HEK293 (cell line): ENCODE measurements around the gene PRR29.

ENCODE experiments used
- CTCF ChIA-PET: fragments of 350-600 bp; formaldehyde crosslinking; extraction: SDS; loops from one replicate; lab custom pipeline; 2021; ENCODE audit warnings: antibody characterized with exemption; lab: Yijun Ruan, JAX
- POLR2A ChIA-PET: fragments of 300-600 bp; formaldehyde crosslinking; extraction: SDS; loops from one replicate; lab custom pipeline; 2020; ENCODE audit warnings: antibody characterized with exemption, inconsistent platforms; lab: Yijun Ruan, JAX
- H3K27ac ChIP-seq: fragments of 200-500 bp; sonication (Bioruptor generic); 2 replicates; pipeline ENCODE4 v1.5.1; 2014; ENCODE audit warnings: low read depth, low read length, control low read depth, inconsistent platforms; ENCODE audit errors: extremely low read depth
- H3K36me3 ChIP-seq, 2 experiments: fragments of 200-500 bp in 1 of 2; sonication (Bioruptor generic) in 1 of 2; 1 replicate in 1 of 2; 2 replicates in 1 of 2; pipeline ENCODE4 v1.5.1; 2014 to 2017; ENCODE audit warnings: inconsistent platforms in 2 of 2, low read length in 2 of 2; ENCODE audit not compliant: control insufficient read depth in 2 of 2, insufficient read depth in 1 of 2
- H3K4me1 ChIP-seq: fragments of 200-500 bp; sonication (Bioruptor generic); 2 replicates; pipeline ENCODE4 v1.5.1; 2014; ENCODE audit warnings: mild to moderate bottlenecking, low read length, inconsistent platforms; ENCODE audit not compliant: control insufficient read depth, insufficient read depth
- H3K4me3 ChIP-seq: 2 replicates; pipeline ENCODE4 v1.5.1; 2011; ENCODE audit warnings: low read depth, mild to moderate bottlenecking, control low read depth, low read length, moderate library complexity
- H3K9me3 ChIP-seq: fragments of 200-500 bp; sonication (Bioruptor generic); 2 replicates; pipeline ENCODE4 v1.5.1; 2014; ENCODE audit warnings: low read depth, low read length, inconsistent platforms; ENCODE audit not compliant: control insufficient read depth, insufficient read depth
- ZFP41 ChIP-seq: fragments of 450-650 bp; formaldehyde crosslinking; IDR thresholded peaks from 2 replicates; pipeline ENCODE4 v1.5.1; 2016; ENCODE audit warnings: missing biosample characterization, missing genetic modification characterization, borderline replicate concordance
- ZNF10 ChIP-seq: fragments of 450-650 bp; formaldehyde crosslinking; IDR thresholded peaks from 2 replicates; pipeline ENCODE4 v1.5.1; 2017; ENCODE audit warnings: missing biosample characterization, missing genetic modification characterization
- ZNF146 ChIP-seq: fragments of 450-650 bp; formaldehyde crosslinking; IDR thresholded peaks from 2 replicates; pipeline ENCODE4 v1.5.1; 2016; ENCODE audit warnings: missing biosample characterization, missing genetic modification characterization
- ZNF157 ChIP-seq: fragments of 450-650 bp; formaldehyde crosslinking; IDR thresholded peaks from 2 replicates; pipeline ENCODE4 v1.5.1; 2016; ENCODE audit warnings: missing biosample characterization, missing genetic modification characterization
- ZNF174 ChIP-seq: fragments of 450-650 bp; formaldehyde crosslinking; IDR thresholded peaks from 2 replicates; pipeline ENCODE4 v1.5.0; 2017; ENCODE audit warnings: missing biosample characterization, mild to moderate bottlenecking, missing genetic modification characterization
- ZNF19 ChIP-seq: fragments of 450-650 bp; formaldehyde crosslinking; IDR thresholded peaks from 2 replicates; pipeline ENCODE4; 2016; ENCODE audit warnings: missing biosample characterization, missing genetic modification characterization, low read depth
- ZNF214 ChIP-seq: fragments of 450-650 bp; formaldehyde crosslinking; IDR thresholded peaks from 2 replicates; pipeline ENCODE4 v1.5.1; 2017; ENCODE audit warnings: missing biosample characterization, mild to moderate bottlenecking, missing genetic modification characterization, borderline replicate concordance
- ZNF394 ChIP-seq: fragments of 450-650 bp; formaldehyde crosslinking; IDR thresholded peaks from 2 replicates; pipeline ENCODE4 v1.5.1; 2016; ENCODE audit warnings: missing biosample characterization, missing genetic modification characterization, mild to moderate bottlenecking, moderate library complexity, borderline replicate concordance
- ZNF398 ChIP-seq: fragments of 450-650 bp; formaldehyde crosslinking; IDR thresholded peaks from 2 replicates; pipeline ENCODE4 v1.5.1; 2017; ENCODE audit warnings: missing biosample characterization, missing genetic modification characterization
- ZNF426 ChIP-seq: fragments of 450-650 bp; formaldehyde crosslinking; IDR thresholded peaks from 2 replicates; pipeline ENCODE4 v1.5.1; 2017; ENCODE audit warnings: missing biosample characterization, missing genetic modification characterization, mild to moderate bottlenecking, inconsistent platforms, moderate library complexity
- ZNF449 ChIP-seq: fragments of 450-650 bp; formaldehyde crosslinking; IDR thresholded peaks from 2 replicates; pipeline ENCODE4 v1.5.1; 2017; ENCODE audit warnings: missing biosample characterization, mild to moderate bottlenecking, missing genetic modification characterization, moderate library complexity
- ZNF529 ChIP-seq: fragments of 450-650 bp; formaldehyde crosslinking; IDR thresholded peaks from 2 replicates; pipeline ENCODE4 v1.5.1; 2017; ENCODE audit warnings: missing genetic modification characterization, missing biosample characterization; ENCODE audit not compliant: insufficient replicate concordance
- ZNF560 ChIP-seq: fragments of 450-650 bp; formaldehyde crosslinking; IDR thresholded peaks from 2 replicates; pipeline ENCODE4 v1.5.1; 2017; ENCODE audit warnings: missing biosample characterization, missing genetic modification characterization, borderline replicate concordance
- ZNF561 ChIP-seq: fragments of 450-650 bp; IDR thresholded peaks from 2 replicates; pipeline ENCODE4 v1.5.1; 2018; ENCODE audit warnings: missing biosample characterization, missing genetic modification characterization, borderline replicate concordance
- ZNF776 ChIP-seq: fragments of 450-650 bp; formaldehyde crosslinking; IDR thresholded peaks from 2 replicates; pipeline ENCODE4 v1.5.0; 2017; ENCODE audit warnings: missing biosample characterization, missing genetic modification characterization, borderline replicate concordance
- ZSCAN18 ChIP-seq: fragments of 450-650 bp; formaldehyde crosslinking; IDR thresholded peaks from 2 replicates; pipeline ENCODE4 v1.5.1; 2016; ENCODE audit warnings: missing biosample characterization, missing genetic modification characterization
- TF ChIP-seq, protein P1 (sequence below): fragments of 450-650 bp; formaldehyde crosslinking; IDR thresholded peaks from 2 replicates; pipeline ENCODE4 v1.5.1; 2016; ENCODE audit warnings: missing biosample characterization, missing genetic modification characterization
- TF ChIP-seq, protein P2 (sequence below): fragments of 450-650 bp; formaldehyde crosslinking; IDR thresholded peaks from 2 replicates; pipeline ENCODE4 v1.5.1; 2016; ENCODE audit warnings: missing biosample characterization, missing genetic modification characterization
- TF ChIP-seq, protein P3 (sequence below): fragments of 450-650 bp; formaldehyde crosslinking; IDR thresholded peaks from 2 replicates; pipeline ENCODE4 v1.5.1; 2016; ENCODE audit warnings: missing biosample characterization, missing genetic modification characterization, borderline replicate concordance
- TF ChIP-seq, protein P4 (sequence below): fragments of 450-650 bp; formaldehyde crosslinking; IDR thresholded peaks from 2 replicates; pipeline ENCODE4 v1.5.1; 2016; ENCODE audit warnings: missing biosample characterization, missing genetic modification characterization, low read depth

Gene PRR29

DNA sequence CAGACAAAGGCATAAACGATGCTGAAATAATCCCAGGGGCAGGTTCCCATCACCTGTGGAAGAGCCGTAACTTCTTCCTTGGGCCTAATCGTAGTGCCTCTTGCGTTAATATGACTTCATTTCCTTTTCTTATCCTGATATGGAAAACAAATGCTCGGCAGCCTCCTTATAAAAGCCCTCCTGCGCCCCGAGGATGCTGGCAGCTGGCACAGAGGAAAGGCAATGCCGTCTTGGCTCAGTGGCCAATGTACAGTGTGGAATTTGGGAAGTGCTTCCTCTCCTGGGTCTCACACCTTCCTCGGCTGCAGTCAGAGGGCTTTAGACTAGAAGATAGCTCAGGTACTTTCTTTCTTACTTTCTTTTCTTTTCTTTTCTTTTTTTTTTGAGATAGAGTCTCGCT is 28.9 kb upstream of the PRR29 start (continued):
- TF ChIP-seq ZNF19 (tag by site-specific recombination) (no peak), ZNF529 (tag by site-specific recombination) (no peak), ZNF174 (tag by site-specific recombination) (no peak), ZFP41 (no peak)
- TF ChIP-seq, protein P1, sequence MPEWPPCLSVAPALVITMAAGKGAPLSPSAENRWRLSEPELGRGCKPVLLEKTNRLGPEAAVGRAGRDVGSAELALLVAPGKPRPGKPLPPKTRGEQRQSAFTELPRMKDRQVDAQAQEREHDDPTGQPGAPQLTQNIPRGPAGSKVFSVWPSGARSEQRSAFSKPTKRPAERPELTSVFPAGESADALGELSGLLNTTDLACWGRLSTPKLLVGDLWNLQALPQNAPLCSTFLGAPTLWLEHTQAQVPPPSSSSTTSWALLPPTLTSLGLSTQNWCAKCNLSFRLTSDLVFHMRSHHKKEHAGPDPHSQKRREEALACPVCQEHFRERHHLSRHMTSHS (tag by site-specific recombination): no peak

GRCh38 chr17:63972796-63973195 is 25.4 kb upstream of the PRR29 start, which contains the start of gene SCN4A:
Gene SCN4A (minus strand): TSS chr17:63972918. CDS start chr17:63972841, 77 bp downstream.
- H3K4me3 ChIP-seq: no peak within 1 kb of the TSS
- no peaks in the 10 kb centered on the region for H3K4me1 ChIP-seq
- no peak for TF ChIP-seq ZNF394 (tag by site-specific recombination)
- no peak for TF ChIP-seq ZNF10 (tag by site-specific recombination)
- TF ChIP-seq ZNF157: no peak
- TF ChIP-seq ZNF146: no peak
- TF ChIP-seq, protein P2, sequence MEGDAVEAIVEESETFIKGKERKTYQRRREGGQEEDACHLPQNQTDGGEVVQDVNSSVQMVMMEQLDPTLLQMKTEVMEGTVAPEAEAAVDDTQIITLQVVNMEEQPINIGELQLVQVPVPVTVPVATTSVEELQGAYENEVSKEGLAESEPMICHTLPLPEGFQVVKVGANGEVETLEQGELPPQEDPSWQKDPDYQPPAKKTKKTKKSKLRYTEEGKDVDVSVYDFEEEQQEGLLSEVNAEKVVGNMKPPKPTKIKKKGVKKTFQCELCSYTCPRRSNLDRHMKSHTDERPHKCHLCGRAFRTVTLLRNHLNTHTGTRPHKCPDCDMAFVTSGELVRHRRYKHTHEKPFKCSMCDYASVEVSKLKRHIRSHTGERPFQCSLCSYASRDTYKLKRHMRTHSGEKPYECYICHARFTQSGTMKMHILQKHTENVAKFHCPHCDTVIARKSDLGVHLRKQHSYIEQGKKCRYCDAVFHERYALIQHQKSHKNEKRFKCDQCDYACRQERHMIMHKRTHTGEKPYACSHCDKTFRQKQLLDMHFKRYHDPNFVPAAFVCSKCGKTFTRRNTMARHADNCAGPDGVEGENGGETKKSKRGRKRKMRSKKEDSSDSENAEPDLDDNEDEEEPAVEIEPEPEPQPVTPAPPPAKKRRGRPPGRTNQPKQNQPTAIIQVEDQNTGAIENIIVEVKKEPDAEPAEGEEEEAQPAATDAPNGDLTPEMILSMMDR (tag by site-specific recombination): no peak
- no peak for TF ChIP-seq ZNF776
- no peak for TF ChIP-seq ZNF560
- no peak for TF ChIP-seq ZSCAN18 (tag by site-specific recombination)
- no peak for TF ChIP-seq ZNF426 (tag by site-specific recombination)
- TF ChIP-seq, protein P3, sequence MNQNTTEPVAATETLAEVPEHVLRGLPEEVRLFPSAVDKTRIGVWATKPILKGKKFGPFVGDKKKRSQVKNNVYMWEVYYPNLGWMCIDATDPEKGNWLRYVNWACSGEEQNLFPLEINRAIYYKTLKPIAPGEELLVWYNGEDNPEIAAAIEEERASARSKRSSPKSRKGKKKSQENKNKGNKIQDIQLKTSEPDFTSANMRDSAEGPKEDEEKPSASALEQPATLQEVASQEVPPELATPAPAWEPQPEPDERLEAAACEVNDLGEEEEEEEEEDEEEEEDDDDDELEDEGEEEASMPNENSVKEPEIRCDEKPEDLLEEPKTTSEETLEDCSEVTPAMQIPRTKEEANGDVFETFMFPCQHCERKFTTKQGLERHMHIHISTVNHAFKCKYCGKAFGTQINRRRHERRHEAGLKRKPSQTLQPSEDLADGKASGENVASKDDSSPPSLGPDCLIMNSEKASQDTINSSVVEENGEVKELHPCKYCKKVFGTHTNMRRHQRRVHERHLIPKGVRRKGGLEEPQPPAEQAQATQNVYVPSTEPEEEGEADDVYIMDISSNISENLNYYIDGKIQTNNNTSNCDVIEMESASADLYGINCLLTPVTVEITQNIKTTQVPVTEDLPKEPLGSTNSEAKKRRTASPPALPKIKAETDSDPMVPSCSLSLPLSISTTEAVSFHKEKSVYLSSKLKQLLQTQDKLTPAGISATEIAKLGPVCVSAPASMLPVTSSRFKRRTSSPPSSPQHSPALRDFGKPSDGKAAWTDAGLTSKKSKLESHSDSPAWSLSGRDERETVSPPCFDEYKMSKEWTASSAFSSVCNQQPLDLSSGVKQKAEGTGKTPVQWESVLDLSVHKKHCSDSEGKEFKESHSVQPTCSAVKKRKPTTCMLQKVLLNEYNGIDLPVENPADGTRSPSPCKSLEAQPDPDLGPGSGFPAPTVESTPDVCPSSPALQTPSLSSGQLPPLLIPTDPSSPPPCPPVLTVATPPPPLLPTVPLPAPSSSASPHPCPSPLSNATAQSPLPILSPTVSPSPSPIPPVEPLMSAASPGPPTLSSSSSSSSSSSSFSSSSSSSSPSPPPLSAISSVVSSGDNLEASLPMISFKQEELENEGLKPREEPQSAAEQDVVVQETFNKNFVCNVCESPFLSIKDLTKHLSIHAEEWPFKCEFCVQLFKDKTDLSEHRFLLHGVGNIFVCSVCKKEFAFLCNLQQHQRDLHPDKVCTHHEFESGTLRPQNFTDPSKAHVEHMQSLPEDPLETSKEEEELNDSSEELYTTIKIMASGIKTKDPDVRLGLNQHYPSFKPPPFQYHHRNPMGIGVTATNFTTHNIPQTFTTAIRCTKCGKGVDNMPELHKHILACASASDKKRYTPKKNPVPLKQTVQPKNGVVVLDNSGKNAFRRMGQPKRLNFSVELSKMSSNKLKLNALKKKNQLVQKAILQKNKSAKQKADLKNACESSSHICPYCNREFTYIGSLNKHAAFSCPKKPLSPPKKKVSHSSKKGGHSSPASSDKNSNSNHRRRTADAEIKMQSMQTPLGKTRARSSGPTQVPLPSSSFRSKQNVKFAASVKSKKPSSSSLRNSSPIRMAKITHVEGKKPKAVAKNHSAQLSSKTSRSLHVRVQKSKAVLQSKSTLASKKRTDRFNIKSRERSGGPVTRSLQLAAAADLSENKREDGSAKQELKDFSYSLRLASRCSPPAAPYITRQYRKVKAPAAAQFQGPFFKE: no peak
- no peak for TF ChIP-seq ZNF214 (tag by site-specific recombination)
- TF ChIP-seq ZNF561 (tag by site-specific recombination): no peak
- TF ChIP-seq ZNF398 (tag by site-specific recombination): no peak
- TF ChIP-seq, protein P4, sequence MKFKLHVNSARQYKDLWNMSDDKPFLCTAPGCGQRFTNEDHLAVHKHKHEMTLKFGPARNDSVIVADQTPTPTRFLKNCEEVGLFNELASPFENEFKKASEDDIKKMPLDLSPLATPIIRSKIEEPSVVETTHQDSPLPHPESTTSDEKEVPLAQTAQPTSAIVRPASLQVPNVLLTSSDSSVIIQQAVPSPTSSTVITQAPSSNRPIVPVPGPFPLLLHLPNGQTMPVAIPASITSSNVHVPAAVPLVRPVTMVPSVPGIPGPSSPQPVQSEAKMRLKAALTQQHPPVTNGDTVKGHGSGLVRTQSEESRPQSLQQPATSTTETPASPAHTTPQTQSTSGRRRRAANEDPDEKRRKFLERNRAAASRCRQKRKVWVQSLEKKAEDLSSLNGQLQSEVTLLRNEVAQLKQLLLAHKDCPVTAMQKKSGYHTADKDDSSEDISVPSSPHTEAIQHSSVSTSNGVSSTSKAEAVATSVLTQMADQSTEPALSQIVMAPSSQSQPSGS: no peak
- TF ChIP-seq ZNF449 (tag by site-specific recombination): no peak
- TF ChIP-seq, all 188 proteins: peak for 0
- ChIA-PET CTCF (no interaction called here), POLR2A (no interaction called here)
- no peaks in the 10 kb centered on the region for H3K36me3 ChIP-seq
- no peak within 1 kb of the TSS for H3K27ac ChIP-seq
- H3K9me3 ChIP-seq: no peaks in the 10 kb centered on the region
